Kidney (tissue), 14 donors: ENCODE results near the gene ITPKB. TPM values are rescaled to one million over a fixed set of nuclear protein-coding genes. Genes with fewer than 3 reads are reported as not detected.

Experiments
- DNase-seq, 5 donors: peaks; one replicate each; pipeline ENCODE4 v3.0.0-alpha.2; 2013 to 2020
- FAIRE-seq: peaks from 2 replicates; lab custom pipeline; 2012; peaks lifted over from hg19 to GRCh38; lab: Jason Lieb, UNC
- H3K27ac ChIP-seq, 2 donors: one replicate each; pipeline ENCODE4 v1.7.0; 2013; ENCODE audit warnings: low read depth in 2 of 2, low read length in 2 of 2, inconsistent platforms in 1 of 2
- H3K27me3 ChIP-seq: one replicate; pipeline ENCODE4 v1.7.1; 2013; ENCODE audit warnings: low read length, inconsistent platforms; ENCODE audit not compliant: control insufficient read depth, insufficient read depth
- H3K36me3 ChIP-seq, 3 donors: one replicate each; pipeline versions ENCODE4 v1.7.0 to v1.7.1; 2013; ENCODE audit warnings: low read length in 3 of 3, control low read depth in 1 of 3, inconsistent platforms in 1 of 3; ENCODE audit not compliant: insufficient read depth in 3 of 3, control insufficient read depth in 2 of 3
- H3K4me1 ChIP-seq, 3 donors: one replicate each; pipeline versions ENCODE4 v1.7.0 to v1.7.1; 2013; ENCODE audit warnings: low read length in 3 of 3, inconsistent platforms in 1 of 3, low read depth in 1 of 3; ENCODE audit not compliant: control insufficient read depth in 2 of 3, insufficient read depth in 2 of 3
- H3K4me3 ChIP-seq, 3 donors: one replicate each; pipeline versions ENCODE4 v1.7.0 to v1.8.1; 2013; ENCODE audit warnings: low read length in 3 of 3, control low read depth in 1 of 3, inconsistent platforms in 1 of 3
- H3K9ac ChIP-seq, 3 donors: one replicate each; pipeline versions ENCODE4 v1.7.0 to v1.7.1; 2013; ENCODE audit warnings: low read length in 3 of 3, control low read depth in 1 of 3, inconsistent platforms in 1 of 3
- H3K9me3 ChIP-seq, 3 donors: one replicate each; pipeline versions ENCODE4 v1.7.0 to v1.7.1; 2013; ENCODE audit warnings: low read length in 3 of 3, control low read depth in 1 of 3, inconsistent platforms in 1 of 3; ENCODE audit not compliant: control insufficient read depth in 2 of 3, insufficient read depth in 1 of 3
- intact Hi-C: fragments of 100-400 bp; cut with DNase I; formaldehyde crosslinking; loops from one replicate; pipeline ENCODE4 v1.11.1; 2022
- polyA plus RNA-seq: library from polyadenylated mRNA; stranded (reverse); fragments of 350-450 nt; fragmentation: Illumina TruSeq; extraction: RNeasy Lipid Tissue Mini Kit (QIAGEN cat#74804); gene quantifications from one replicate; pipeline ENCODE4 v1.2.3, GENCODE V29; 2014; ENCODE audit warnings: low read depth, low replicate concordance; ENCODE audit not compliant: insufficient read depth
- total RNA-seq: library from RNA; stranded (reverse); fragmentation: NEBNext Ultra II Directional; extraction: Animal tissue kit (Norgen Biotek cat#: 25700); gene quantifications from one replicate; pipeline ENCODE4 v1.2.1, GENCODE V29; 2021
- TF ChIP-seq, protein P1 (sequence below): IDR thresholded peaks from 3 replicates; pipeline ENCODE4 v1.5.1; 2012; ENCODE audit warnings: mild to moderate bottlenecking, moderate library complexity, borderline replicate concordance; ENCODE audit not compliant: insufficient read depth; ENCODE audit errors: extremely low read depth
- donor health status: control.
- donor health status: control.
- donor health status: control.
- donor health status: control.
- donor health status: control.
- donor health status: DM: yes; HTN: yes; CAD: no.
- donor health status: Normal renal cell carcinoma (clear cell type).

ITPKB gene
- total and polyA plus RNA-seq, 2 donors from 2014 or later: 20.2 to 39.3 TPM

DNA sequence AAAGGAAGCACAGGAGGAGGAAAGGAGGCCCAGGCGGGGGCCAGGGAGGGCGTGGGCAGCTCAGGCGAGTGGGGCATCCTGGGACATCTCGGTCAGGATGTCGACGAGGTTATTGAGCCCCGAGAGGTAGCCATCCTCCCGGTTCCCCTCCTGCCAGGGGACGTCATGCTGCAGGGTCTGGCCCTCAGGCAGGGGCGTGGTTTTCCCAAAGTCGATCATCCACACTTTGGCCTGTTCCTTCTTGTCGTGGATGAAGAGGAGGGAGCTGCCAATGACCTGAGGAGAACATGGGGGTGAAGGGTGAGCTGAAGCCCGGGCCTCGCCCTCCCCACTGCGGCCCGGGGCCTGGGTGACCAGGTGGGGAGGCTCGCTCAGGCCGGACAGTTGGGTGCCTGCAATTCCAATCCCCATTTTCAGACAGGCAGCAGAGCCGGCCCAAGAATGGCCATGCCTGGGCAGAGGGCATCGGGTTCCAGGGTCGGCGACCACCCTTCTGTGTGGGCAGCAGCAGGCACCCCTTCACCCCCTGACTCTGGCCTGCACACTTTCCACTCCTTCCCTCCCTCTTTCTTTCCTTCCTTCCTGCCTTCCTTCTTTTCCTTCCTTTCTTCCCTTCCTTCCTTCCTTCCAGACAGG, 104.4 kb downstream of the ITPKB start:
- intact Hi-C loops: no loop called here
- Histone ChIP-seq H3K27ac (no peak overlapping the region), H3K27me3 (no peaks in the 10 kb centered on the region), H3K9me3 (no peaks in the 10 kb centered on the region), H3K4me1 (no peaks in the 10 kb centered on the region), H3K4me3 (no peak overlapping the region), H3K9ac (no peak overlapping the region), H3K36me3 (peaks cover 0 to 7% (median 2%) of the 10 kb centered on the region in 3 donors)
- TF ChIP-seq, protein P1, sequence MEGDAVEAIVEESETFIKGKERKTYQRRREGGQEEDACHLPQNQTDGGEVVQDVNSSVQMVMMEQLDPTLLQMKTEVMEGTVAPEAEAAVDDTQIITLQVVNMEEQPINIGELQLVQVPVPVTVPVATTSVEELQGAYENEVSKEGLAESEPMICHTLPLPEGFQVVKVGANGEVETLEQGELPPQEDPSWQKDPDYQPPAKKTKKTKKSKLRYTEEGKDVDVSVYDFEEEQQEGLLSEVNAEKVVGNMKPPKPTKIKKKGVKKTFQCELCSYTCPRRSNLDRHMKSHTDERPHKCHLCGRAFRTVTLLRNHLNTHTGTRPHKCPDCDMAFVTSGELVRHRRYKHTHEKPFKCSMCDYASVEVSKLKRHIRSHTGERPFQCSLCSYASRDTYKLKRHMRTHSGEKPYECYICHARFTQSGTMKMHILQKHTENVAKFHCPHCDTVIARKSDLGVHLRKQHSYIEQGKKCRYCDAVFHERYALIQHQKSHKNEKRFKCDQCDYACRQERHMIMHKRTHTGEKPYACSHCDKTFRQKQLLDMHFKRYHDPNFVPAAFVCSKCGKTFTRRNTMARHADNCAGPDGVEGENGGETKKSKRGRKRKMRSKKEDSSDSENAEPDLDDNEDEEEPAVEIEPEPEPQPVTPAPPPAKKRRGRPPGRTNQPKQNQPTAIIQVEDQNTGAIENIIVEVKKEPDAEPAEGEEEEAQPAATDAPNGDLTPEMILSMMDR: no peak
- no peak for FAIRE-seq
- peak in 2 of 5 donors; percentile 39 to 48 for DNase-seq

DNA sequence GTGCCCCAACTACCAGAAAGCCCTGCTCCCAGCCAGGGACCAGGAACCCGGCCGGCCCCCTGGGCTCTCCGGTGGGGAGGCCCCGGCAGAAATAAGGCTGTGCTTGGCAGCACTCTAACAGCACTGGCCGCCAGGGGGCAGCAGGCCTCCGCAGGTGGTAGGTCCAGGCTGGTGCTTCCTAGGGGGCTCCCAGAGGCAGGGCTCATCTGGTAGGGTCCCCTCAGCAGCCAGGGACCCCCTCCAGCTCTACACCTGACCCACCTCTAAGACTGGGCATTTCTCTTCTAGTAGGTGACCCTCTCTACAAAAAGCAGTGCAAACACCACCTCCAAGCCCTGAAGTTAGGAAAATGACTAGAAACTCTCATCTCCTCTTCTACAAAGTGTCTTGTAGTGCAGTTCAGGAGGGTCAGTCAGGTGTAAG, 104.9 kb downstream of the ITPKB start:
- no peaks in the 10 kb centered on the region for H3K9me3 ChIP-seq
- DNase-seq: peak; percentile 72 to 91 (median 80)
- intact Hi-C loops: no loop called here
- H3K27me3 ChIP-seq: no peaks in the 10 kb centered on the region
- no peak overlapping the region for H3K27ac ChIP-seq
- H3K9ac ChIP-seq: peak overlapping the region in 1 of 3 donors; percentile 23
- H3K4me1 ChIP-seq: no peaks in the 10 kb centered on the region
- peaks cover 0 to 7% (median 2%) of the 10 kb centered on the region in 3 donors for H3K36me3 ChIP-seq
- no peak overlapping the region for H3K4me3 ChIP-seq
- TF ChIP-seq, protein P1: peak; percentile 93
- FAIRE-seq: no peak

DNA sequence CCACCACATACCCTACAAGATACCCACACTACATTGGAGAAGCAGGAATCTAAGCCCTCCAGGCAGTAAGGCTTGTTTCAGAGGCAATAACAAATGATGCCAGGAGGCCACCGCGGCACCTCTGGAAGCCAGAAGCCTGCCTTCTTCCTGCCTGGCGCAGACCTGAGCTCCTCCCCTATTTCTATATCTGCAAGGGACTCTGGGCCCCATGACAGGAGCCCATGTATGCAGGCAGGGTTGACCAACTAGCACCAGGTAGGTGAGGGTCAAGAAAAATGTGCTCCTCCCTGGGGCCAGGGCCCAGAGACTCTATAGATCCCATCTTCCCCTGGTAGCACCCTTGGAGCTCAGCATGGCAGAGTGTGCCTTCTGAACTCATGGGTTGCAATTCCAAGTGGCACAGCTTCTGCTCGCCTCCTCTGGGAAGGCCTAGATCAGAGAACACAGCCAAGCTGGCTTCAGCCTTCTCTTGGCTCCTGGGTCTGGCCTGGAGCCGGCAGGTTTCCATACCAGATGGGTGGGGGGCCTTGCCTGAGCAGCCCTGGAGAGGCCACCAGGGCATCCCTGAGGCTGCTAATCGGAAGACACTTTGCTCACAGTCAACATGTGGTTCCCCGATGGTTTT, 105.4 kb downstream of the ITPKB start:
- TF ChIP-seq, protein P1: no peak
- no peaks in the 10 kb centered on the region for H3K4me1 ChIP-seq
- no peaks in the 10 kb centered on the region for H3K9me3 ChIP-seq
- peaks cover 0 to 7% (median 2%) of the 10 kb centered on the region in 3 donors for H3K36me3 ChIP-seq
- FAIRE-seq: no peak
- H3K27me3 ChIP-seq: no peaks in the 10 kb centered on the region
- H3K4me3 ChIP-seq: no peak overlapping the region
- intact Hi-C loops: loop anchor here (2.0 kb wide), 1 partner anchor 195 kb away; no protein-coding TSS in a partner anchor
- H3K27ac ChIP-seq: no peak overlapping the region
- DNase-seq: no peak
- peak overlapping the region in 1 of 3 donors; percentile 23 for H3K9ac ChIP-seq
